Prostate gland (tissue), 2 donors: ENCODE data around the gene THNSL1. TPM values are rescaled to one million over a fixed set of nuclear protein-coding genes. Genes with fewer than 3 reads are reported as not detected.

Experiments
- DNase-seq: peaks from one replicate; pipeline ENCODE4 v3.0.0-alpha.2; 2019; ENCODE audit warnings: low spot score
- H3K27ac ChIP-seq, 2 donors: fragments of 200-600 bp; sonication (generic); 2 replicates each; pipeline ENCODE4 v1.5.1; 2017 to 2019
- H3K27me3 ChIP-seq: fragments of 200-600 bp; sonication (generic); replicated peaks from 2 replicates; pipeline ENCODE4 v1.5.1; 2019; ENCODE audit not compliant: insufficient read depth
- H3K36me3 ChIP-seq, 2 donors: fragments of 200-600 bp; sonication (generic); 1 replicate in 1 of 2; 2 replicates in 1 of 2; pipeline versions ENCODE4 v1.5.1 to v1.8.1; 2017 to 2019
- H3K4me1 ChIP-seq: fragments of 200-600 bp; sonication (generic); replicated peaks from 2 replicates; pipeline ENCODE4 v1.5.1; 2019
- H3K4me3 ChIP-seq, 2 donors: fragments of 200-600 bp; sonication (generic); 2 replicates each; pipeline ENCODE4 v1.5.1; 2017 to 2019
- H3K9me3 ChIP-seq: fragments of 200-600 bp; sonication (generic); 2 replicates; pipeline ENCODE4 v1.5.1; 2017
- CTCF ChIP-seq, 4 experiments: fragments of 200-600 bp in 2 of 4; fragments of 450-650 bp in 2 of 4; sonication (generic) in 2 of 4; IDR thresholded peaks; 1 replicate in 3 of 4; 2 replicates in 1 of 4; pipeline ENCODE4 v1.5.1; 2016 to 2019; ENCODE audit warnings: antibody characterized with exemption in 4 of 4, mild to moderate bottlenecking in 2 of 4, moderate library complexity in 2 of 4
- POLR2A ChIP-seq: fragments of 450-650 bp; IDR thresholded peaks from one replicate; pipeline ENCODE4 v1.6.1; 2016; ENCODE audit warnings: antibody characterized with exemption, mild to moderate bottlenecking
- POLR2AphosphoS5 ChIP-seq: sonication (generic); formaldehyde crosslinking; IDR thresholded peaks from one replicate; pipeline ENCODE4 v1.6.1; 2017; ENCODE audit warnings: antibody characterized with exemption
- WGBS: methylation state at CpG from one replicate; pipeline ENCODE4 v1.1.5; 2018; 5-methylcytosine and 5-hydroxymethylcytosine counted together
- intact Hi-C: fragments of 100-400 bp; cut with DNase I; formaldehyde crosslinking; loops from one replicate; pipeline ENCODE4 v1.14.2; 2022
- total RNA-seq, 2 donors: library from RNA; depleted of rRNA; stranded (reverse); fragments of >200 nt; gene quantifications; one replicate each; pipeline ENCODE4 v1.1.0, GENCODE V29; 2016

The THNSL1 gene
- total RNA-seq, 2 donors from 2014 or later: 2.4 to 4.3 TPM

DNA sequence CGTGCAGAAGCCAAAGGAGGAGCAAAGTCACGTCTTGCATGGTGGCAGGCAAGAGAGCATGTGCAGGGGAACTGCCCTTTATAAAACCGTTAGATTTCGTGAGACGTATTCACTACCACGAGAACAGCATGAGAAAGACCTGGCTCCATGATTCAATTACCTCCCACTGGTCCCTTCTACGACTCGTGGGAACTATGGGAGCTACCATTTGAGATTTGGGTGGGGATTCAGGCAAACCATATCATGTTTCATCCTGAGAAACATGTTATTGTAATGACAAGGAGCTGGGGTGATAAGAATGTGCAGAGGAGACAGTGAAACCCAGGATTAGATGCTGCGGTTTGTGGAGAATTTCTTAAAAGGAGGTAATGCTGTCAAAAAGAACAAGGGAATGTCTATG lies 34.0 kb downstream of the THNSL1 start:
- H3K9me3 ChIP-seq: no peaks in the 10 kb centered on the region
- no peaks in the 10 kb centered on the region for H3K36me3 ChIP-seq
- TF ChIP-seq CTCF (IDR thresholded peaks at IDR 0.05) (no peak), POLR2AphosphoS5 (no peak), POLR2A (no peak)
- H3K4me1 ChIP-seq: no peaks in the 10 kb centered on the region
- 88% methylated on average over 9 of the region's 9 CpGs for WGBS
- no peak overlapping the region for H3K27ac ChIP-seq
- H3K4me3 ChIP-seq: no peak overlapping the region
- intact Hi-C loops: no loop called here
- H3K27me3 ChIP-seq: peaks cover 2% of the 10 kb centered on the region
- no peak for DNase-seq

DNA sequence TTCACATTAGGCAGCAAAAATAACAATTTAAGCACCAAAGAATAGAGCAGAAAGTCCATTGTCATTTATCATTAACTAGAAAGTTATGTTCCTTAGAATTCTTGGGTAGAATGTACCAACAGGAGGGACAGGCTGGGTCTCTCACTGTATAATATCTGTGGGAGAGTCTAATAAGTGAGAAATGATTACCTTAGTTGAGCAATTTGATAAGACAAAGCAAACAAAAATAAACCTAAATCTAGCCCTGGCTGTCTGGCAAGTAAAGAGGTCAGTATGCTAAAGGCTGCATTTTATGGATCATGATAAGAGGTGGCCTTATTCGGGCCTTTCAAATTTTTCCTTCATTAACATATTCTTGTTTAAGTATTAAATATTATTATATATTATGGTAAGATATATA lies 35.6 kb downstream of the THNSL1 start:
- no peak for DNase-seq
- Histone ChIP-seq H3K27me3 (no peaks in the 10 kb centered on the region), H3K4me1 (no peaks in the 10 kb centered on the region), H3K36me3 (no peaks in the 10 kb centered on the region), H3K27ac (no peak overlapping the region), H3K4me3 (no peak overlapping the region), H3K9me3 (no peaks in the 10 kb centered on the region)
- 100% methylated on average over 1 of the region's 1 CpG for WGBS
- intact Hi-C loops: no loop called here
- no peak for TF ChIP-seq POLR2A
- no peak for TF ChIP-seq POLR2AphosphoS5
- TF ChIP-seq CTCF (IDR thresholded peaks at IDR 0.05): no peak

DNA sequence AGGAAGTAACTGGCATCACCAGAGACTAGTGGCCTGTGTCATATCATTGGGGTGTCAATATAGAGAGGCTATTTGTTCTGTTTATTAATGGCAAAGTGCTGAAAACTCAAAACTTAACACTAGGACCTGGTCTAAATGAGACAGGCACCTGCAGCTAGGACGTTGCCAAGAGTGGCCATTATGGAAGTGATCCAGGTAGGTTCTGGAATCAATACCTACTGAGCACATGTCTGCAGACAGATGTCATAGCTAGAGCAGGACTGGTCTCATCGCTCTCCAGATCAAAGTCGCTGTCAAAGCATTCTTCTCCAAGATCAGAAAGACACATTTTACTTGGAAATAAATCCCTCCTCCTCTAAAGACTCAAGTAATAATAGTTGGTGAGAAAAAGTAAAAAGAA lies 40.3 kb downstream of the THNSL1 start:
- intact Hi-C loops: no loop called here
- WGBS: 76% methylated on average over 3 of the region's 3 CpGs
- DNase-seq: no peak
- TF ChIP-seq POLR2A: no peak
- Histone ChIP-seq H3K27ac (no peak overlapping the region), H3K36me3 (no peaks in the 10 kb centered on the region), H3K9me3 (no peaks in the 10 kb centered on the region), H3K27me3 (no peaks in the 10 kb centered on the region), H3K4me1 (no peaks in the 10 kb centered on the region), H3K4me3 (no peak overlapping the region)

DNA sequence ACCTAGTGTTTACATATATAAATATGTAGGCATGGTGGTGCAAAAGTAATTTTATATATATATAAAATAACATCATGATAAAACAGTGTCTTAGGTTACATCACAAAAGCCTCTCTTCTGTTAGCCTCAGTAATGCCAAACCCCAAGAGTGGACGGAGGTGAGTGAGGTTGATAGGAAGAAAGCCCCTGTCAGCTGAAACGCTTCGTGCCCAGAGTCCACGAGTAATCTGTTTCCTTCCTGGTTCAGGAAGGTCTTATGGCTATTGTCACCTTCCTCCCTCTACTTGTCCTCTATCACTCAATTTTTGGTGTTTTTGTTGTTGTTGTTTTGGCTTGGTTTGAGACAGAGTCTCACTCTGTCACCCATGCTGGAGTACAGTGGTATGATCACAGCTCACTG lies 41.5 kb downstream of the THNSL1 start:
- TF ChIP-seq POLR2A (no peak), CTCF (IDR thresholded peaks at IDR 0.05) (no peak), POLR2AphosphoS5 (no peak)
- no peak overlapping the region for H3K4me3 ChIP-seq
- no peaks in the 10 kb centered on the region for H3K27me3 ChIP-seq
- WGBS: 82% methylated on average over 4 of the region's 4 CpGs
- H3K27ac ChIP-seq: no peak overlapping the region
- no peaks in the 10 kb centered on the region for H3K36me3 ChIP-seq
- no peak for DNase-seq
- no peaks in the 10 kb centered on the region for H3K9me3 ChIP-seq
- no peaks in the 10 kb centered on the region for H3K4me1 ChIP-seq
- intact Hi-C loops: no loop called here

DNA sequence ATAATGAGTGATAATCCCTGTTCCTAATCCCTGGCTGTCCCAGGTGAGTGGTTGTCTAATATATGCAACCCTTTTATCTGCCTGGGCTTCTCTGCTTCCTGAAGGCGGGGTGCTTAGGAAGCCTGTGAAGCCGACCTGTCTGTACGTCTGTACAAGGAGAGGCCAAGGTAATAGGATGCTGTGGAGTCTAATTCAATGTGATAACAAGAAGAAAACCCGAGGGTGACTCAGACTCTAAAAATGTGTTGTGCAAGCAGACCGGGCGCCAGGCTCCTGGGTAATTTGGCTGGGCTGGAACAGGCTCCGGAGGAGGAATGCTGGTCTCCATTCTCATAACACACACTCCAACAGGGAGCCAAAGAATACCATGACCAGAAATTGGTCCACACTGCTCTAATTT lies 43.6 kb downstream of the THNSL1 start:
- Histone ChIP-seq H3K27me3 (no peaks in the 10 kb centered on the region), H3K9me3 (no peaks in the 10 kb centered on the region), H3K27ac (no peak overlapping the region), H3K4me3 (no peak overlapping the region), H3K36me3 (no peaks in the 10 kb centered on the region), H3K4me1 (no peaks in the 10 kb centered on the region)
- peak; percentile 20 for DNase-seq
- 27% methylated on average over 7 of the region's 7 CpGs for WGBS
- intact Hi-C loops: no loop called here
- TF ChIP-seq CTCF (IDR thresholded peaks at IDR 0.05) (no peak), POLR2AphosphoS5 (no peak), POLR2A (no peak)
